GM23338 (cell line): ENCODE measurements around the gene RELB. TPM values are rescaled to one million over a fixed set of nuclear protein-coding genes. Genes with fewer than 3 reads are reported as not detected.

Experiments used
- ATAC-seq: fragments of 200-7000 bp; cut with Tn5 transposase; 3 replicates; pipeline ENCODE4 v1.9.1; 2020
- DNase-seq: peaks from one replicate; pipeline ENCODE4 v3.0.0-alpha.2; 2015; ENCODE audit warnings: low spot score
- H2AFZ ChIP-seq: fragments of 200-600 bp; sonication (generic); 2 replicates; pipeline ENCODE4 v1.8.0; 2016; ENCODE audit warnings: antibody characterized with exemption, mild to moderate bottlenecking, moderate library complexity
- H3F3A ChIP-seq: fragments of 200-600 bp; sonication (generic); replicated peaks from 2 replicates; pipeline ENCODE4 v1.8.0; 2017; ENCODE audit warnings: antibody characterized with exemption, mixed run types, low read depth
- H3K27ac ChIP-seq: fragments of 200-600 bp; sonication (generic); 2 replicates; pipeline ENCODE4 v1.6.1; 2016; ENCODE audit warnings: low read depth
- H3K27me3 ChIP-seq: fragments of 200-600 bp; sonication (generic); 2 replicates; pipeline ENCODE4 v1.8.0; 2016; ENCODE audit warnings: mild to moderate bottlenecking, mixed run types, moderate library complexity; ENCODE audit not compliant: insufficient read depth
- H3K36me3 ChIP-seq: fragments of 200-600 bp; sonication (generic); 2 replicates; pipeline ENCODE4 v1.8.0; 2016; ENCODE audit warnings: mild to moderate bottlenecking; ENCODE audit not compliant: insufficient read depth
- H3K4me1 ChIP-seq: fragments of 200-600 bp; sonication (generic); 2 replicates; pipeline ENCODE4 v1.8.0; 2016; ENCODE audit warnings: mild to moderate bottlenecking, moderate library complexity; ENCODE audit not compliant: insufficient read depth
- H3K4me2 ChIP-seq: fragments of 200-600 bp; sonication (generic); 2 replicates; pipeline ENCODE4 v1.7.1; 2017; ENCODE audit warnings: mixed run types
- H3K4me3 ChIP-seq: fragments of 200-600 bp; sonication (generic); 2 replicates; pipeline ENCODE4 v1.6.1; 2016; ENCODE audit warnings: mixed run types
- H3K79me2 ChIP-seq: fragments of 200-600 bp; sonication (generic); replicated peaks from 2 replicates; pipeline ENCODE4 v1.8.0; 2017; ENCODE audit warnings: mild to moderate bottlenecking; ENCODE audit not compliant: insufficient read depth
- H3K9me2 ChIP-seq: fragments of 200-600 bp; sonication (generic); 2 replicates; pipeline ENCODE4 v1.8.0; 2017; ENCODE audit not compliant: insufficient read depth
- H4K20me1 ChIP-seq: fragments of 200-600 bp; sonication (generic); replicated peaks from 2 replicates; pipeline ENCODE4 v1.8.0; 2017; ENCODE audit warnings: mild to moderate bottlenecking; ENCODE audit not compliant: insufficient read depth
- H3K27ac Mint-ChIP-seq: 2 replicates; pipeline ENCODE4 v1.8.0; 2020; ENCODE audit warnings: inconsistent platforms, mild to moderate bottlenecking, moderate library complexity, mixed read lengths
- H3K27me3 Mint-ChIP-seq: 3 replicates; pipeline ENCODE4 v1.8.0; 2022; ENCODE audit warnings: low read depth, mild to moderate bottlenecking, moderate library complexity, mixed read lengths, inconsistent platforms; ENCODE audit not compliant: insufficient read depth, poor library complexity
- H3K36me3 Mint-ChIP-seq: 3 replicates; pipeline ENCODE4 v1.8.0; 2021; ENCODE audit warnings: low read depth, mild to moderate bottlenecking, inconsistent platforms, moderate library complexity, mixed read lengths
- H3K4me1 Mint-ChIP-seq: 3 replicates; pipeline ENCODE4 v1.8.0; 2020; ENCODE audit warnings: mild to moderate bottlenecking, inconsistent platforms, mixed read lengths
- H3K4me3 Mint-ChIP-seq: 3 replicates; pipeline ENCODE4 v1.8.0; 2021; ENCODE audit warnings: moderate library complexity, mild to moderate bottlenecking, inconsistent platforms, mixed read lengths
- H3K9me3 Mint-ChIP-seq: 3 replicates; pipeline ENCODE4 v1.8.0; 2020; ENCODE audit warnings: moderate library complexity, mild to moderate bottlenecking, inconsistent platforms, mixed read lengths
- CREB1 ChIP-seq: fragments of 250-450 bp; sonication (Bioruptor Pico); IDR thresholded peaks from 2 replicates; pipeline ENCODE4 v1.5.0; 2020; ENCODE audit warnings: low read depth, mild to moderate bottlenecking, moderate library complexity
- ETS1 ChIP-seq: IDR thresholded peaks from 2 replicates; pipeline ENCODE4 v1.6.1; 2016; ENCODE audit warnings: antibody characterized with exemption
- EZH2 ChIP-seq: fragments of 200-600 bp; sonication (generic); IDR thresholded peaks from one replicate; pipeline ENCODE4 v1.8.0; 2017; ENCODE audit warnings: antibody characterized with exemption, mild to moderate bottlenecking, low read depth; ENCODE audit not compliant: unreplicated experiment
- EZH2phosphoT487 ChIP-seq: fragments of 200-600 bp; sonication (generic); IDR thresholded peaks from one replicate; pipeline ENCODE4 v1.8.1; 2018; ENCODE audit warnings: antibody characterized with exemption; ENCODE audit not compliant: unreplicated experiment
- JUNB ChIP-seq: IDR thresholded peaks from one replicate; pipeline ENCODE4 v1.6.1; 2016; ENCODE audit warnings: antibody characterized with exemption; ENCODE audit not compliant: unreplicated experiment
- POLR2AphosphoS5 ChIP-seq: IDR thresholded peaks from 2 replicates; pipeline ENCODE4 v1.6.1; 2016; ENCODE audit warnings: antibody characterized with exemption, low read depth
- STAT1 ChIP-seq: IDR thresholded peaks from one replicate; pipeline ENCODE4 v1.6.1; 2016; ENCODE audit warnings: antibody characterized with exemption; ENCODE audit not compliant: unreplicated experiment
- ZNF114 ChIP-seq: fragments of 250-450 bp; sonication (Bioruptor Pico); IDR thresholded peaks from 2 replicates; pipeline ENCODE4 v1.5.0; 2020; ENCODE audit warnings: mild to moderate bottlenecking, moderate library complexity
- ZNF331 ChIP-seq: fragments of 250-450 bp; sonication (Bioruptor Pico); IDR thresholded peaks from 2 replicates; pipeline ENCODE4 v1.5.0; 2020; ENCODE audit warnings: low read depth, mild to moderate bottlenecking, moderate library complexity
- polyA plus RNA-seq: library from polyadenylated mRNA; unstranded; fragments of >200 nt; fragmentation: Nextera tagmentation; extraction: Ambion mirVana; gene quantifications from 2 replicates; pipeline ENCODE4 v1.2.1, GENCODE V29; 2016
- total RNA-seq: library from RNA; depleted of rRNA; stranded (reverse); fragments of >200 nt; shearing (Covaris generic); gene quantifications from 2 replicates; pipeline ENCODE4 v1.2.3, GENCODE V29; 2014
- TF ChIP-seq, protein P1 (sequence below): IDR thresholded peaks from one replicate; pipeline ENCODE4 v1.6.1; 2018; ENCODE audit warnings: antibody characterized with exemption; ENCODE audit not compliant: unreplicated experiment

RELB gene
- total and polyA plus RNA-seq, 2 experiments from 2014 or later = 7.9 to 13.1 TPM

DNA sequence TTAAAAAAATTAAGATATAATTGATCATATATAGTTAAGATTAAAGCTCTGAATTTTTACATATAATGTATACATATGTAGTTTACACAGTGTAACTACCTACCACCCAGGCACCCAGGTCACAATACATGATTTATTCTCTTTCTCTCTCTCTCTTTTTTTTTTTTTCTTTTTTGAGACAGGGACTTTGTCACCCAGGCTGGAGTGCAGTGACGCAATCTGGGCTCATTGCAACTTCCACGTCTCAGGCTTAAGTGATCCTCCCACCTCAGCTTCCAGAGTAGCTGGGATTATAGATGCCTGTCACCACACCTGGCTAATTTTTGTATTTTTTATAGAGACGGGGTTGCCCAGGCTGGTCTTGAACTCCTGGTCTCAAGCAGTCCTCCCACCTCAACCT lies 18.8 kb downstream of the RELB start:
- no peak for DNase-seq
- TF ChIP-seq EZH2 (no peak), CREB1 (CRISPR knock-in tag) (no peak), POLR2AphosphoS5 (no peak), ZNF331 (CRISPR knock-in tag) (no peak), JUNB (no peak), EZH2phosphoT487 (no peak)
- TF ChIP-seq, protein P1, sequence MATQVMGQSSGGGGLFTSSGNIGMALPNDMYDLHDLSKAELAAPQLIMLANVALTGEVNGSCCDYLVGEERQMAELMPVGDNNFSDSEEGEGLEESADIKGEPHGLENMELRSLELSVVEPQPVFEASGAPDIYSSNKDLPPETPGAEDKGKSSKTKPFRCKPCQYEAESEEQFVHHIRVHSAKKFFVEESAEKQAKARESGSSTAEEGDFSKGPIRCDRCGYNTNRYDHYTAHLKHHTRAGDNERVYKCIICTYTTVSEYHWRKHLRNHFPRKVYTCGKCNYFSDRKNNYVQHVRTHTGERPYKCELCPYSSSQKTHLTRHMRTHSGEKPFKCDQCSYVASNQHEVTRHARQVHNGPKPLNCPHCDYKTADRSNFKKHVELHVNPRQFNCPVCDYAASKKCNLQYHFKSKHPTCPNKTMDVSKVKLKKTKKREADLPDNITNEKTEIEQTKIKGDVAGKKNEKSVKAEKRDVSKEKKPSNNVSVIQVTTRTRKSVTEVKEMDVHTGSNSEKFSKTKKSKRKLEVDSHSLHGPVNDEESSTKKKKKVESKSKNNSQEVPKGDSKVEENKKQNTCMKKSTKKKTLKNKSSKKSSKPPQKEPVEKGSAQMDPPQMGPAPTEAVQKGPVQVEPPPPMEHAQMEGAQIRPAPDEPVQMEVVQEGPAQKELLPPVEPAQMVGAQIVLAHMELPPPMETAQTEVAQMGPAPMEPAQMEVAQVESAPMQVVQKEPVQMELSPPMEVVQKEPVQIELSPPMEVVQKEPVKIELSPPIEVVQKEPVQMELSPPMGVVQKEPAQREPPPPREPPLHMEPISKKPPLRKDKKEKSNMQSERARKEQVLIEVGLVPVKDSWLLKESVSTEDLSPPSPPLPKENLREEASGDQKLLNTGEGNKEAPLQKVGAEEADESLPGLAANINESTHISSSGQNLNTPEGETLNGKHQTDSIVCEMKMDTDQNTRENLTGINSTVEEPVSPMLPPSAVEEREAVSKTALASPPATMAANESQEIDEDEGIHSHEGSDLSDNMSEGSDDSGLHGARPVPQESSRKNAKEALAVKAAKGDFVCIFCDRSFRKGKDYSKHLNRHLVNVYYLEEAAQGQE = no peak
- no peaks in the 10 kb centered on the region for H3K9me2 ChIP-seq
- no peaks in the 10 kb centered on the region for H3K36me3 ChIP-seq
- no peak overlapping the region for H3K4me2 ChIP-seq
- ATAC-seq = no peak
- no peaks in the 10 kb centered on the region for H3K4me1 ChIP-seq
- H4K20me1 ChIP-seq = peaks cover 3% of the 10 kb centered on the region; the same call in 1 of the 2 replicates
- no peak overlapping the region for H3K27ac ChIP-seq
- Mint-ChIP-seq H3K27ac (no peak overlapping the region), H3K27me3 (peaks cover 6% of the 10 kb centered on the region), H3K36me3 (peaks cover 6% of the 10 kb centered on the region; the same call in 2 of the 3 replicates), H3K4me3 (no peak overlapping the region), H3K9me3 (no peaks in the 10 kb centered on the region), H3K4me1 (peaks cover 6% of the 10 kb centered on the region; the same call in 2 of the 3 replicates)
- H3K79me2 ChIP-seq = no peaks in the 10 kb centered on the region
- H3K27me3 ChIP-seq = no peaks in the 10 kb centered on the region
- no peaks in the 10 kb centered on the region; the same call in 1 of the 2 replicates for H3F3A ChIP-seq
- no peak overlapping the region for H2AFZ ChIP-seq
- H3K4me3 ChIP-seq = no peak overlapping the region

GRCh38 chr19:45021971-45022370 lies 20.7 kb downstream of the RELB start:
- DNase-seq = no peak
- no peaks in the 10 kb centered on the region for H3K4me1 ChIP-seq
- H2AFZ ChIP-seq = no peak overlapping the region
- H3K4me3 Mint-ChIP-seq = no peak overlapping the region
- H3K27me3 Mint-ChIP-seq = peaks cover 2% of the 10 kb centered on the region
- no peak overlapping the region for H3K4me2 ChIP-seq
- H3K36me3 Mint-ChIP-seq = peaks cover 6% of the 10 kb centered on the region
- H3K27ac ChIP-seq = no peak overlapping the region
- no peaks in the 10 kb centered on the region for H3K9me2 ChIP-seq
- no peak overlapping the region for H3K27ac Mint-ChIP-seq
- H3K27me3 ChIP-seq = no peaks in the 10 kb centered on the region
- no peaks in the 10 kb centered on the region for H3K79me2 ChIP-seq
- no peaks in the 10 kb centered on the region for H3K9me3 Mint-ChIP-seq
- no peaks in the 10 kb centered on the region for H3F3A ChIP-seq
- peaks cover 3% of the 10 kb centered on the region; the same call in 1 of the 2 replicates for H4K20me1 ChIP-seq
- no peak overlapping the region for H3K4me3 ChIP-seq
- H3K4me1 Mint-ChIP-seq = peaks cover 6% of the 10 kb centered on the region; the same call in 2 of the 3 replicates
- ATAC-seq = no peak; the same call in 2 of the 3 replicates
- TF ChIP-seq, protein P1 = no peak
- no peak for TF ChIP-seq ETS1
- no peak for TF ChIP-seq ZNF114
- TF ChIP-seq STAT1 = no peak
- H3K36me3 ChIP-seq = no peaks in the 10 kb centered on the region
